GM21367 (cell line): ENCODE data around the gene TSPO2.

Source experiments
- ATAC-seq: cut with Tn5 transposase; IDR thresholded peaks from one replicate; pipeline ENCODE4 v1.9.1; 2021; ENCODE audit not compliant: unreplicated experiment

The TSPO2 gene

DNA sequence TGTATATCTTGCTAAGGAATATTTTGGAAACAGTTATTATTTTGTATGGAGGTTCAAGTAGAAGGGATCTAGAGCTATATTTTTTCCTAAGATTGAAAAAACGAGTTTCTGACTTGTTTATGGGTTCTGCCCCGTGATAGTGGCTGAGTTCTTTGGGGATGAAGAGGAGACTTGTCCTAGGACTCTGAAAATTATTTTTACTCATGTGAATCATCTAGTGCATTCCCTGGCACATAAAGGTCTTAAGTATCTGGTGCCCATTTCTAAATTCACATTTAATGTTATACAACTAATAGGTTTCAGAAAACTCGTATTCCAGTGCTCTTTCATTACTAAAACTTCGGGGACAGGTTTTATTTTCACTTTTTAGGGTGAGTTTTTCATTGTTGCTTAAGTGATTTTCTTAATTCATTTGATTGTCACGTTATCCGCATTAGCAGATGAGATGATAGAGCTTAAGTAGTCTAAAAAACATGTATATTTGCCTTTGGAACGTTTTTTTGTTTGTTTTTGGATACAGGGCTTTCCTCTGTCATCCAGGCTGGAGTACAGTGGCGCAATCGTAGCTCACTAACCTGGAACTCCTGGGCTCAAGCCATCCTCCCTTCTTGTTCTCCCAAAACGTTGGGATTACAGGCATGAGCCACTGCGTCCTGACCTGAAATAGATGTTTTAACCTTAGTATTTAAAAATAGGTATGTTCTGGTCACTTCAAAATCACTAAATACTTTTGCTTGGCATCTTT, 32.6 kb downstream of the TSPO2 start:
- ATAC-seq, result no peak

DNA sequence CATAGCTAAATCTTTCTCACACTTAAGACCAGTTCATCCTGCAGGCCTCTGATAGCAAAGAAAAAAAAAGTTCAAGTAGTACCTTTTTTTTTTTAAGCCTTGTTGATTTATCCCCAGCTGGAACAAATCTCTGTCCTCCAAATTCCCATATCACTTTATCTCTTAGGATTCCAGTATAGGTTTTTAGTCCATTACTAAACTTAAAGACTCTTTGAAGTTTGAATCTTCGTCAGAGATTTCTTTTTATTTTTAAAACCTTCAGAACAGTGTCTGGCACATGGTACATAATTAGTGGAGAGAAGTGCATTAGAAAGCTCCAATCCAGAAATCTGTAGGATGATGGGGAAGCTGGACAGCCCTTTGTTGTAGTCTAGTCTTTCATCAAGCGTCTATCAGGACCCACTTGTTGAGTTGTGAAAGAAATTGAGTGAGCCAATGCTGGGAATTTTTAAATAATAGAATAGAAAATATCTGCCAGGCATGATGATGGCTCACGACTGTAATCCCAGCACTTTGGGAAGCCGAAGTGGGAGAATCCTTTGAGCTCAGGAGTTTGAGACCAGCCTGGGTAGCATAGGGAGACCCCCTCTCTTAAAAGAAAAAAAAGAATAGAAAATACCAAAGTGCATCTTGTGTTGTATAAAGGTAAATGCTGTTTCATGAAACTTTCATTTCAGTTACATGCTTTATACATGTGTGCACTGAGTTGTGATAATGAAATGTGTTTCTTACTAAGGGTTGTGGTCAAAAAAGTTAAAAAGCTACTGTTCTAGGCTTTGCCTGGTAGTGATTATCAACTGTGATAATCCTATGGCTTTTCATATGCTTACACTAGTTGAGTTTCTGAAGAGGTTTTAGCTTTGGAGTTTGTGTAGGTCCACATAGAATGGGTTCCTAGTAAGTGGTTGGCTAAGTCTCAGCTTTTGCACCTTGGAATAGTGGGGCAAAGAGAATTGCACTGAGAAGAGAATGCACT, 33.7 kb downstream of the TSPO2 start:
- ATAC-seq, result no peak

DNA sequence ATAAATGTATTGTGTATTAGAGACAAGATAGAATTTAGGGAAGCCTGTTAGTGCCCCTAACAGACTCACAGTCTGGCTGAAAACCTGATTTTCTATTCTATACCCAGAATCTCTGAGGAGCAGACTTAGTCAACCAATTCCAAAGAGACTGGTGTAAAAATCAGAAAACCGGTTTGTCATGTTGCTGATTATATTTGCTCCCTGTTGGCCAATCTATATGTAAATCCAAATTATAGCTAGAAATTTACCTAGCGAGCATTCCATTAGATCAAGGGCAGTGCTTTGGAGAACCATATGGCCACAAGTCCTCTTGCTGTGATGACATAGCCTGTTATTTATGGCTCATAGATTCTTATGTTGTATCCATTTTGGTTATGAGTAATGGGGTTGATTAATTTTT, 35.3 kb downstream of the TSPO2 start:
- ATAC-seq, result no peak

- ATAC-seq, result no peak
Observed at GRCh38 chr6:41078101-41078500, 35.8 kb downstream of the TSPO2 start.

- no peak for ATAC-seq
Observed at GRCh38 chr6:41079080-41079479, 36.8 kb downstream of the TSPO2 start.

DNA sequence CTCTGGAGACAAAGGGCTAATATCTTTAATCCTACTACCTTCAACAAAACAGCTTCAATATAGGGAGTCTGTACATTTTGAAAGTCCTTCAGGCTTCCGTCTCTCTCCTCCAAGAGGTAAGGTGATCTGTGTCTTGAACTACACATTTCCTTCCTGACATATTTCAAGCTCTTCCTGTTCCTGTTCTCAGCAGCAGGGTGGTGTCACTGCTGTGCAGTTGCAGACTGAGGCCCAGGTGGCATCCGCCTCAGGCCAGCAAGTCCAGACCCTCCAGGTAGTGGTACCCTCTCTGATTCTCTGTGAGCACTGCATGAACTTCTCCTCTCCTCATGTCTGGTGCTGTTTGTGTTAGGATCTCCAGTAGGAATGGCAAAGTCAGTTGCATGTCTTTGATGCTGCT, 38.4 kb downstream of the TSPO2 start:
- ATAC-seq, result no peak

DNA sequence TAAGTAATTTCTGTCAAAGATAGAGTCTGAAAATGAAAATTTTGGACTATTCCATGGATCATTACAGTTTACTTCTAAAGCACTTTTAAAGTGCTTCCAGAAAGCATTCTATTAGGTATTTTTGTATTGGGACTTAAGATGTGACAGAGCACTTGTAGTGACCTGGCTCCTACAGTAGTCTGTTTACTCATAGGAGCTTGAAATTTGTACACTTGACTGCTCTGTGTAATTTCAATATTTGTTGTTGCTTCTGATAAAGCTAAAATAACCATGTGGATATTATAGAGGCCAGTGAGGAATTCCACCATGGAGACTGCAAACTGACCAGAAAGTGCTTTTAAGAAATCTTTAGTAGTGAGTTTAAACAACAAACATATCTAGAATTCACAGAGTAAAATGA, 40.8 kb downstream of the TSPO2 start:
- no peak for ATAC-seq

- no peak for ATAC-seq
Observed at GRCh38 chr6:41085182-41085581, 42.9 kb downstream of the TSPO2 start.

DNA sequence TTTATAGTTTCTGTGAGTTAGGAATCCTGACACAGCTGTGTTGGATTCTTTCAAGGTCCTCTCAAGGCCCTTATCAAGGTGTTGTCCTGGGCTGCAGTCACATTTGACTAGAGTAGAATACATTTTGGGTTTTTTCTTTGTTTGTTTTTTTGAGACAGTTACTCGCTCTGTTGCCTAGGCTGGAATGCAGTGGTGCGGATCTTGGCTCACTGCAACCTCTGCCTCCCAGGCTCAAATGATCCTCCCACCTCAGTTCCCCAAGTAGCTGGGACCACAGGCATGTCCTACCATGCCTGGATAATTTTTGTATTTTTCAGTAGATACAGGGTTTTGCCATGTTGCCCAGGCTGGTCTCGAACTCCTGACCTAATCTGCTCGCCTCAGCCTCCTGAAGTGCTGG, 46.2 kb downstream of the TSPO2 start:
- no peak for ATAC-seq

- no peak for ATAC-seq
Observed at GRCh38 chr6:41090841-41091761, 48.8 kb downstream of the TSPO2 start.

DNA sequence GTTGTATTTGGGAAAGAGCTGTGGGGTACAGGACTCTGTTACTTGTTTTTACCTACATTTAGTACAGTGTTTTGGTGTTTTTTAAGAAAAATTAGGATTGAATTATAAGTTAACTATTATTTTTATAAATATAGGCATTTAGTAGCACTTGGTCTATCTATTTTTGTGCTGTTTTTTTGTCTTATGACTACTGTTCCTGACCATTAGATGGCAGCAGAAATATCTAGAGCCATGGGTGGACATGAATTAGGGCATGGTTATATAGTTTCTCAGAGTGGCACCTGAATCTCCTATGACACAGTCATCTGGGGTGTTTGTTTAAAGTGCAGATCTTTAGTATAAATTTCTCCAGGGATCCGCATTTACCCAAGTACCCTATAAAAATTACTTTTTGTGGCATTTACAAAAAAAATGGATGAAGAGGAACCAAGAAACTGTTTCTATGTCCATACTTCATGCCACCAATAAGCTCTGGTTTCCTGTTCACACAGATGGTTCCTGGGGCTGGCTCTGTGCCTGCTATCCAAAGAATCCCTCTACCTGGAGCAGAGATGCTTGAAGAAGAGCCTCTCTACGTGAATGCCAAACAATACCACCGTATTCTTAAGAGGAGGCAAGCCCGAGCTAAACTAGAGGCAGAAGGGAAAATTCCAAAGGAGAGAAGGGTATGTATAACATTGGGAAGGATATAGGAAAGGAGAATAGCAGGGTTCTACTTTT, 50.3 kb downstream of the TSPO2 start:
- ATAC-seq, result no peak

GRCh38 chr6:41093729-41094128, 51.5 kb downstream of the TSPO2 start:
- no peak for ATAC-seq
